Activated CD4-positive, alpha-beta T cell treated with anti-CD3 and anti-CD28 coated beads for 48 hours (primary cell): ENCODE results near the gene POLR2A.

Experiments
- DNase-seq: peaks from one replicate; pipeline ENCODE4 v3.0.0-alpha.2; 2020

Gene POLR2A

GRCh38 chr17:7509937-7510336 lies 25.8 kb downstream of the POLR2A start:
- DNase-seq: no peak

GRCh38 chr17:7511108-7511507 lies 26.9 kb downstream of the POLR2A start:
- DNase-seq: no peak

- DNase-seq: no peak
Observed at GRCh38 chr17:7512105-7512504, 27.9 kb downstream of the POLR2A start.

GRCh38 chr17:7512824-7513540 lies 28.8 kb downstream of the POLR2A start:
- DNase-seq: no peak

- DNase-seq: no peak
Observed at GRCh38 chr17:7513850-7514419, 29.8 kb downstream of the POLR2A start.

GRCh38 chr17:7515911-7516610 lies 31.9 kb downstream of the POLR2A start:
- DNase-seq: no peak

GRCh38 chr17:7523033-7523432 lies 38.9 kb downstream of the POLR2A start:
- peak; percentile 63 for DNase-seq

GRCh38 chr17:7528842-7529241 lies 44.7 kb downstream of the POLR2A start:
- no peak for DNase-seq

GRCh38 chr17:7530023-7530900 lies 46.1 kb downstream of the POLR2A start:
- DNase-seq: no peak

GRCh38 chr17:7538050-7538449 lies 53.9 kb downstream of the POLR2A start:
- DNase-seq: no peak

GRCh38 chr17:7538891-7539545 lies 54.9 kb downstream of the POLR2A start:
- no peak for DNase-seq

GRCh38 chr17:7541074-7541621 lies 57.0 kb downstream of the POLR2A start:
- DNase-seq: no peak

GRCh38 chr17:7544911-7545310 lies 60.7 kb downstream of the POLR2A start:
- DNase-seq: no peak

GRCh38 chr17:7548585-7549400 lies 64.6 kb downstream of the POLR2A start, which contains the start of gene TNFSF12:
TNFSF12 (plus strand) TSS chr17:7549058; CDS start chr17:7549154, 96 bp downstream.
- DNase-seq: peak; percentile 64
